GM04504 (cell line): ENCODE measurements around the gene MYH7B.

Source experiments
- DNase-seq: peaks from one replicate; pipeline ENCODE4 v3.0.0-alpha.2; 2012; ENCODE audit warnings: low read depth

Gene MYH7B

DNA sequence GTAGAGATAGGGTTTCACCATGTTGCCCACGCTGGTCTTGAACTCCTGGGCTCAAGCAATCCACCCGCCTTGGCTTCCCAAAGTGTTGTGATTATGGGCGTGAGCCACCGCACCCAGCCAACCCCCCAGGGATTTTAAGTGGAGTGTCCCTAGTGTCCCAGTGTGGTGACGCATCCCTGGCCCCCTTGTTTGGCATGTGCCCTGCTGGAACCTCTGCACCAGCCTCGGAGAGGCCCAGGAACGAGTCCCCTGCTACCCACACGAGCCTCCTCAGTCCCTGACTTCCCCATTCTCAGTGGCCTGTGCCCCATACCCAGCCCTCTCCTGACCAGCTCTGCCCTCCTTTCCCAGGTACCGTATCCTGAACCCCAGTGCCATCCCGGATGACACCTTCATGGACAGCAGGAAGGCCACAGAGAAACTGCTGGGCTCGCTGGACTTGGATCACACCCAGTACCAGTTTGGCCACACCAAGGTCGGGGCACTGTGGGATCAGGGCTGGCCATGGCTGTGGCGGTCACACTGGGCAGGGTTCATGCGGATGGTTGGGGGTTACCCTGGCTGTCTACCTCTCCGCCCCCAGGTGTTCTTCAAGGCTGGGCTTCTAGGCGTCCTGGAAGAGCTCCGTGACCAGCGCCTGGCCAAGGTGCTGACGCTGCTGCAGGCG, 37.2 kb downstream of the MYH7B start:
- no peak for DNase-seq

- no peak for DNase-seq
Observed at GRCh38 chr20:34993941-34994508, 38.4 kb downstream of the MYH7B start.

- DNase-seq: no peak
Observed at GRCh38 chr20:34994509-34995131, 39.0 kb downstream of the MYH7B start.

GRCh38 chr20:34995192-34995591, 39.5 kb downstream of the MYH7B start:
- DNase-seq: no peak

DNA sequence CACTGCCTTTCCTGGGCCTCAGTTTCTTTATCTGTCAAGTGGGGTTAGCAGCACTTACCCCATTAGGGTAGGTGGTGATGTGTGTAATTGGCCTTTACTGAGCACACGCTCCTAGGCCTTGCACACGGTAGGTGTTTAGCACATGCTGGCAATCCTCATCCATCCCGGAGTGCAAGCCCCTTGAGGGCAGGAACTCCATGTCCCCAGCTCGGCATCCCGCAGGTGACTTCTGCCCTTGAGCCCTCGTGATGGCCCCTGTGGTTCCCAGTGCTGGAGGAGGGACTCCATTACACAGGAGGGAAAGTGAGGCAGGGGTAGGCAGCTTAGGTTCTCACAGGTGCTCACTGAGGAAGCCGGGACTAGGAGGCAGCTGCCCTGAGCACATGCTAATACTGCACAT, 40.0 kb downstream of the MYH7B start:
- DNase-seq: no peak

- no peak for DNase-seq
Observed at GRCh38 chr20:34996243-34997028, 40.8 kb downstream of the MYH7B start.

DNA sequence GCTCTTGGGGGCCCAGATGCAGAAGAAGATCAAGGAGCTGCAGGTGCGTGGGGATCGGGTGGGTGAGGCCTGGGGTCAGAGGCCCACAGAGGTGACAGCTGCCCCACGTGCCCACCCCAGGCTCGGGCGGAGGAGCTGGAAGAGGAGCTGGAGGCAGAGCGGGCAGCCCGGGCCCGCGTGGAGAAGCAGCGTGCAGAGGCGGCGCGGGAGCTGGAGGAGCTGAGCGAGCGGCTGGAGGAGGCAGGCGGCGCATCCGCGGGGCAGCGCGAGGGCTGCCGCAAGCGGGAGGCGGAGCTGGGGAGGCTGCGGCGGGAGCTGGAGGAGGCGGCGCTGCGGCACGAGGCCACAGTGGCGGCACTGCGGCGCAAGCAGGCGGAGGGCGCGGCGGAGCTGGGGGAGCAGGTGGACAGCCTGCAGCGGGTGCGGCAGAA, 41.5 kb downstream of the MYH7B start:
- DNase-seq: no peak

- no peak for DNase-seq
Observed at GRCh38 chr20:34997774-34998173, 42.1 kb downstream of the MYH7B start.

DNA sequence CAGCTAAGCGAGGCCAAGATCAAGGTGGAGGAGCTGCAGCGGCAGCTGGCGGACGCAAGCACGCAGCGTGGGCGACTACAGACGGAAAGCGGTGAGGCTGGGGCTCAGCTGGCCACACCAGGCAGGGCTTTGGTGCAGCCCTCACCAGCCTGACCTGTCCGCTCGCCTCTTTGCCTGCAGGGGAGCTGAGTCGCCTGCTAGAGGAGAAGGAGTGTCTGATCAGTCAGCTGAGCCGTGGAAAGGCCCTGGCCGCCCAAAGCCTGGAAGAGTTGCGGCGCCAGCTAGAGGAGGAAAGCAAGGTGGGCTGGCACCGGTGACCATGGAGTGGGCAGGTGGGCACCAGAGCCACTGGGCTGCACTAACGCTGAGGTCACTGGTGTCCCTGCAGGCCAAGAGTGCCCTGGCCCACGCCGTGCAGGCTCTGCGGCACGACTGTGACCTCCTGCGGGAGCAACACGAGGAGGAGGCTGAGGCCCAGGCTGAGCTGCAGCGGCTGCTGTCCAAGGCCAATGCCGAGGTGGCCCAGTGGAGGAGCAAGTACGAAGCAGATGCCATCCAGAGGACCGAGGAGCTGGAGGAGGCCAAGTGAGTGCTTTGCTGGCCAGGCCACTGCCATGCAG, 42.8 kb downstream of the MYH7B start:
- DNase-seq: no peak

DNA sequence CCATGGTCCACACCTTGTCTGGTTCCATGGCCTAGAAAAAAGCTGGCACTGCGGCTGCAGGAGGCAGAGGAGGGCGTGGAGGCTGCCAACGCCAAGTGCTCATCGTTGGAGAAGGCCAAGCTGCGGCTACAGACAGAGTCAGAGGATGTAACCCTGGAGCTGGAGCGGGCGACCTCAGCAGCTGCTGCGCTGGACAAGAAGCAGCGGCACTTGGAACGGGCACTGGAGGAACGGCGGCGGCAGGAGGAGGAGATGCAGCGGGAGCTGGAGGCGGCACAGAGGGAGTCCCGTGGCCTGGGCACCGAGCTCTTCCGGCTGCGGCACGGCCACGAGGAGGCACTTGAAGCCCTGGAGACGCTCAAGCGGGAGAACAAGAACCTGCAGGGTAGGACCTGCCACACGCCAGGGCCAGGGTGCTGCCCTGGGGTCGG, 43.4 kb downstream of the MYH7B start:
- DNase-seq: no peak

GRCh38 chr20:34999782-35000181, 44.1 kb downstream of the MYH7B start:
- DNase-seq: no peak

GRCh38 chr20:35000311-35000921, 44.7 kb downstream of the MYH7B start:
- no peak for DNase-seq

GRCh38 chr20:35000922-35001595, 45.4 kb downstream of the MYH7B start:
- no peak for DNase-seq

DNA sequence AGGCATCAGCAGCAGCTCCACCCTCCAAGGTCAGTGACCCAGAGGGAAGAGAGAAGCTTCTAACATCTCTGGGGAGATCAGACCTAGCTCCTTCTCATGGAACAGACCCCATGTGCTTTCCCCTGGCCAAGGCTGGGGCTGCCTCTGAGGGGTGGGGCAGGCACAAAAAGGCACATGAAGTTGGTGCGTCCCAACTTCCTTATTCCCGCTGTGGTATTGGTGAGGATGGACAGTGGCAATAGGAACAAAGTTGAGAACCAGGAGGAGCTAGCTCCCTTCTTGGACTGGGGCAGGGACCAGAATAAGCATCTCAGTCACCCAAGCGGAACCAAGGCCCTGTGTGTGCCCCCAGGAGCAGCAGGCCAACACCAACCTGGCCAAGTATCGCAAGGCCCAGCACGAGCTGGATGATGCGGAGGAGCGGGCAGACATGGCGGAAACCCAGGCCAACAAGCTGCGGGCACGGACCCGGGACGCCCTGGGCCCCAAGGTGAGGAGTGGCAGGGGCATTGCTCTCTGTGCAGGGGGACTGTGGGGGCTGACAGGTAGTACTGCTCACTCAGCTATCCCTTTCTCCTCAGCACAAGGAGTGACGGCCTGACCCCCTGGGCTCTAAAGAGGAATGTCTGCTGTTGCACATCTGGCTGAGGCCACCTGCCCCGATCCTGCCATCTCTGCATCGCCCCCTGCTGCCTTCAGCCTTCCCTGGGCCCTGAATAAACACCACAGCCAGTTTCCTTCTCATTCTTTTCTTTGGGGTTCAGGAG, 46.1 kb downstream of the MYH7B start:
- DNase-seq: no peak

DNA sequence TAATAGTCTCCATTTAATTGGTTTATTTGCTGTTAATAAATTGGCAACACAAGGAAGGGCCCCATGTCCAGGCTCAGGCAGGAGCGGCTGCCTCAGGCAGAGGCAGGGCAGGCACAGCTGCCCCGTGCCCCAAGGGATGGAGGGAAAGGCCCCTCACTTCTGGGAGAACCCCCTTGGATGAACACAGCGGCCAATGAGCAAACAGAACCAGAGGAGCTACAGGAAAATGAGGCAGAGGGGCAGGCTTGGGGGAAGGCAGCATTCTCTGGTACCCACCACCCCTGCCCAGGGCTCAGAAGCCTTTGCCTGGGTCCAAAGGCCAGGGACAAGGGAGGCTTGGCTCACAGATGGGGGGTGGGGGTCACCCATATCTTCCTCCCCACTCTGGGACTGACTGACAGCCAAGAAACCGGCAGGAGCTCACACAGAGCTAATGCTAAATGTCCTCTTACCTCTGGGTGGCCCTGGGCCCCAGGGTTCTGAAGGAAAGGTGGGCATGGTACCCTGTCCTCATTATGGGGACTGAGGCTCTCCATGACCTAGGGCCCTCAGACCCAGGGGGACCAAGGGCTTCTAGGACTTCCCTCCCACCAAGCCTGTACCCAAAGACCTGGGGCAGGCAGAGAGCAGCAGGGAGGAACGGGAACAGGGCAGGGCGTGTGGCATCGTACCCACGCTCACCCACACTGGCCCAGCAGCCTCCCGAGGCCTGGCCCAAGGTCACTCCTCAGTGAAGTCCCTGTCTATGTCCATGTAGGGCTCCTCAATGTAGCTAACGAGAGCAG, 47.0 kb downstream of the MYH7B start:
- no peak for DNase-seq

DNA sequence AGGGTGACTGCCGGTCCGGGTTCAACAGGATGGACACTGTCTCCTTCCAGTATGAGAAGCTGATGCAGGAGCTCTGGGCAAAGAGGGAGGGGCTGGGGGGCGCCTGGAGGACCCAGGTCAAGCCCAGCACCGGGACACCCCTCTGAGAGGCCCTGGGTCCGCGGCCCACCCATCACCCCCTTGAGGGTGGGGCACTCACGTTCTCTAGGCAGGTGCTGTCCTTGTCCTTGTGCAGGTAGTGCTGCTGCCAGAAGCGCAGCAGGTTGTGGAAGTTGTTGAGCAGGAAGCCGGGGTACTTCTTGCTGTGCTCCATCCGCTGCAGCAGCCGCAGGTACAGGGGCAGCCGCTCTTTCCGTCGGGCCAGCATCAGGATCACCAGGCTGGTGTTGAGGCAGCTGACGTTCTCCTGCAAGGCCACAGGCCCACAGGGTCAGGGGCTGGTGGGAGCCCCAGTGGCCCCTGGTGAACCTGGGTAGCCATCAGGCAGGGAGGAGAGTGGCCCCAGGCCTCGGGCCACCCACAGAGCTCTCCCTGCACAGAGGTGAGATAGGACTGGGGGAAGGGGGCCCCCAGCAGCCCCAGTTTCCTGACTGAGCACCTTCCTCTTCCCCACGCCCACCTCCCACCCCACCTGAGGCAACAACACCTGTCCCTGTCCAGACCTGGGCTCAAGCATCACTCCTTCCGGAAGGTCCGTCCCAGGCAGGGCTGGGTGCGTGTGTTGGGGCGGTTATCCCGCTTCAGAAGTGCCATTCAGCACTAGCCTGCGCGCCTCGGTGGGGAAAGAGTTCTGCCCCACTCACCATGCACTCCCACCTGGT, 47.8 kb downstream of the MYH7B start:
- DNase-seq: no peak

- DNase-seq: no peak
Observed at GRCh38 chr20:35004051-35004725, 48.5 kb downstream of the MYH7B start.

- no peak for DNase-seq
Observed at GRCh38 chr20:35004749-35005462, 49.2 kb downstream of the MYH7B start.
